Prostate gland (tissue), 2 donors: ENCODE measurements around the gene TEDC2. TPM values are rescaled to one million over a fixed set of nuclear protein-coding genes. Genes with fewer than 3 reads are reported as not detected.

Experiments
- DNase-seq: peaks from one replicate; pipeline ENCODE4 v3.0.0-alpha.2; 2019; ENCODE audit warnings: low spot score
- H3K27ac ChIP-seq, 2 donors: fragments of 200-600 bp; sonication (generic); 2 replicates each; pipeline ENCODE4 v1.5.1; 2017 to 2019
- H3K27me3 ChIP-seq: fragments of 200-600 bp; sonication (generic); replicated peaks from 2 replicates; pipeline ENCODE4 v1.5.1; 2019; ENCODE audit not compliant: insufficient read depth
- H3K36me3 ChIP-seq, 2 donors: fragments of 200-600 bp; sonication (generic); 1 replicate in 1 of 2; 2 replicates in 1 of 2; pipeline versions ENCODE4 v1.5.1 to v1.8.1; 2017 to 2019
- H3K4me1 ChIP-seq: fragments of 200-600 bp; sonication (generic); replicated peaks from 2 replicates; pipeline ENCODE4 v1.5.1; 2019
- H3K4me3 ChIP-seq, 2 donors: fragments of 200-600 bp; sonication (generic); 2 replicates each; pipeline ENCODE4 v1.5.1; 2017 to 2019
- H3K9me3 ChIP-seq: fragments of 200-600 bp; sonication (generic); 2 replicates; pipeline ENCODE4 v1.5.1; 2017
- POLR2A ChIP-seq: fragments of 450-650 bp; IDR thresholded peaks from one replicate; pipeline ENCODE4 v1.6.1; 2016; ENCODE audit warnings: antibody characterized with exemption, mild to moderate bottlenecking
- POLR2AphosphoS5 ChIP-seq: sonication (generic); formaldehyde crosslinking; IDR thresholded peaks from one replicate; pipeline ENCODE4 v1.6.1; 2017; ENCODE audit warnings: antibody characterized with exemption
- WGBS: methylation state at CpG from one replicate; pipeline ENCODE4 v1.1.5; 2018; 5-methylcytosine and 5-hydroxymethylcytosine counted together
- intact Hi-C: fragments of 100-400 bp; cut with DNase I; formaldehyde crosslinking; loops from one replicate; pipeline ENCODE4 v1.14.2; 2022
- total RNA-seq, 2 donors: library from RNA; depleted of rRNA; stranded (reverse); fragments of >200 nt; gene quantifications; one replicate each; pipeline ENCODE4 v1.1.0, GENCODE V29; 2016
- TF ChIP-seq, protein P1 (sequence below), 4 experiments: fragments of 200-600 bp in 2 of 4; fragments of 450-650 bp in 2 of 4; sonication (generic) in 2 of 4; IDR thresholded peaks; 1 replicate in 3 of 4; 2 replicates in 1 of 4; pipeline ENCODE4 v1.5.1; 2016 to 2019; ENCODE audit warnings: antibody characterized with exemption in 4 of 4, mild to moderate bottlenecking in 2 of 4, moderate library complexity in 2 of 4

The TEDC2 gene
- total RNA-seq, 2 donors from 2014 or later: 3.0 to 12.1 TPM

DNA sequence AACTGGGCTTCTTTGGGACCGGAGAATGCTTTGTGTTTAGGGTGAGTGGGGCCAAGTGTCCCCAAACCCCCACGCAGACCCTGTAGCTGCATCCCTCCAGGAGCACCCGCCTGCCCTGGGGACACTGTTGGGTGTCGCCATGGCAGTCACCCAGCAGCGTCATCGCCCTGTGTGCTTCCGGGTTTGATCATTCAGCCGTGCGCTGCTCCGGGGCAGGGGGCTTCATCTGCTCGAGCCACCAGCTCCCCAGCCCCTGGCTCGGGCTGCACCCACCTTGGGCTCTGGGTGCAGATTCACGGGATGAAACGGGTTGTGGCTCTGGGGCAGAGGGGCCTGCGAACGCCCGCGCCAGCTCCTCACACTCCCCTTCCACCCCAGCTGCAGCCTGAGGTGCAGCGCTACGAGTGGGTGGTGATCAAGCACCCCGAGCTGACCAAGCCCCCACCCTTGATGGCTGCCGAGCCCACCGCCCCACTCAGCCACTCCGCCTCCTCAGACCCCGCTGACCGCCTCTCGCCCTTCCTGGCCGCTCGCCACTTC is 40.1 kb downstream of the TEDC2 start:
- Histone ChIP-seq H3K27me3 (no peaks in the 10 kb centered on the region), H3K27ac (peak overlapping the region in 1 of 2 donors; percentile 68), H3K36me3 (no peaks in the 10 kb centered on the region), H3K4me1 (peaks cover 13% of the 10 kb centered on the region), H3K9me3 (no peaks in the 10 kb centered on the region), H3K4me3 (no peak overlapping the region)
- TF ChIP-seq, protein P1, sequence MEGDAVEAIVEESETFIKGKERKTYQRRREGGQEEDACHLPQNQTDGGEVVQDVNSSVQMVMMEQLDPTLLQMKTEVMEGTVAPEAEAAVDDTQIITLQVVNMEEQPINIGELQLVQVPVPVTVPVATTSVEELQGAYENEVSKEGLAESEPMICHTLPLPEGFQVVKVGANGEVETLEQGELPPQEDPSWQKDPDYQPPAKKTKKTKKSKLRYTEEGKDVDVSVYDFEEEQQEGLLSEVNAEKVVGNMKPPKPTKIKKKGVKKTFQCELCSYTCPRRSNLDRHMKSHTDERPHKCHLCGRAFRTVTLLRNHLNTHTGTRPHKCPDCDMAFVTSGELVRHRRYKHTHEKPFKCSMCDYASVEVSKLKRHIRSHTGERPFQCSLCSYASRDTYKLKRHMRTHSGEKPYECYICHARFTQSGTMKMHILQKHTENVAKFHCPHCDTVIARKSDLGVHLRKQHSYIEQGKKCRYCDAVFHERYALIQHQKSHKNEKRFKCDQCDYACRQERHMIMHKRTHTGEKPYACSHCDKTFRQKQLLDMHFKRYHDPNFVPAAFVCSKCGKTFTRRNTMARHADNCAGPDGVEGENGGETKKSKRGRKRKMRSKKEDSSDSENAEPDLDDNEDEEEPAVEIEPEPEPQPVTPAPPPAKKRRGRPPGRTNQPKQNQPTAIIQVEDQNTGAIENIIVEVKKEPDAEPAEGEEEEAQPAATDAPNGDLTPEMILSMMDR (IDR thresholded peaks at IDR 0.05): no peak
- no peak for TF ChIP-seq POLR2AphosphoS5
- no peak for TF ChIP-seq POLR2A
- intact Hi-C loops: loop anchor here (2.0 to 5.0 kb wide), 3 partner anchors 73 to 233 kb away; partner anchors contain the start of genes ABCA3, CCNF and RNPS1
- WGBS: 78% methylated on average over 24 of the region's 29 CpGs
- no peak for DNase-seq

GRCh38 chr16:2500430-2500917 is 40.6 kb downstream of the TEDC2 start:
- Histone ChIP-seq H3K9me3 (no peaks in the 10 kb centered on the region), H3K4me3 (no peak overlapping the region), H3K27me3 (no peaks in the 10 kb centered on the region), H3K27ac (no peak overlapping the region), H3K4me1 (peaks cover 13% of the 10 kb centered on the region), H3K36me3 (no peaks in the 10 kb centered on the region)
- 80% methylated on average over 19 of the region's 20 CpGs for WGBS
- TF ChIP-seq POLR2A (no peak), POLR2AphosphoS5 (no peak)
- TF ChIP-seq, protein P1 (IDR thresholded peaks at IDR 0.05): no peak
- DNase-seq: no peak
- intact Hi-C loops: loop anchor here (2.0 to 5.0 kb wide), 2 partner anchors 160 to 233 kb away; partner anchors contain the start of genes ABCA3 and RNPS1

DNA sequence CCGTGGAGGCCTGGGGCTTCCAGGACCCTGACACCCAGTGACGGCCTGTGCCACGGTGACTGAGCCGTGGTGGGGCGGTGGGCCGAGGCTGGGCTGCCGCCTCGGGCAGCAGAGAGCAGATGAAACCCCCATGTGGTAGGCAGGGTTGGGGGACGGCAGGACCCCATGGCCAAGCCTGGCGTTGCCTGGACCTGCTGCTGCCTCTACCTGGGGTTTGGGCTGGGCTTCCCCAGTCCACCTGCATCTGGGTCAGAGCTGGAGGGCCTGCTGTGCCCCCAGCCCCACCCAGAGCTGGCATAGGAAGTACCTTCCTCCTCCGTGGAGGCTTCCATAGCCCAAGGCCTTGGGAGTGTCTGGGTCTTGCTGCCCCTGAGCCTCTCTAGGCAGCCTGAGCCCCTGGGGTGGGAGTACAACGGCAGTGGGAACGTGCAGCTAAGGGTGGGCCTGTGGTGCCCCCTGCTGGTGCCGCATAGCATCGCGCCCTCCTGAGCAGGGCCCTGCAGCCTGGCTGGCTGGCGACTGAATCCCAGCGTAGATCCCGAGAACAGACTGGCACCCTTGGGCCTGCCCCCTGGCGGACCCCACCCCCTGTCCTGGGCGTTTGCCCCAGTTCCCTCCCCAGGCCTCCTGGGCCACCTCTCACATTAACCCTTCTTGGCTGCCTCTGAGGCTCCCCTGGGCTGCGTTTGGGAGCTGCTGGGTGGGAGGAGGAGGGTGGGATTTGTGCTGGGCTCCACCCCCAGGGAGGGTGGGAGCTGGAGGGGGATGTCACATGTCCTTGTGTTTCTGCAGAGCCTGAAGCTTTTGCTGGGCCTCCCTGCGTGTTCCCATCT is 41.2 kb downstream of the TEDC2 start:
- DNase-seq: peak; percentile 75
- H3K4me1 ChIP-seq: peaks cover 13% of the 10 kb centered on the region
- TF ChIP-seq, protein P1 (IDR thresholded peaks at IDR 0.05): peak; percentile 94 to 98 (median 98)
- no peak for TF ChIP-seq POLR2A
- TF ChIP-seq POLR2AphosphoS5: peak; percentile 57
- H3K27ac ChIP-seq: peak overlapping the region; percentile 7 to 11
- WGBS: 33% methylated on average over 23 of the region's 23 CpGs
- no peaks in the 10 kb centered on the region for H3K36me3 ChIP-seq
- H3K4me3 ChIP-seq: no peak overlapping the region
- intact Hi-C loops: loop anchor here (2.0 to 5.0 kb wide), 2 partner anchors 160 to 234 kb away; partner anchors contain the start of genes ABCA3 and RNPS1
- no peaks in the 10 kb centered on the region for H3K27me3 ChIP-seq
- H3K9me3 ChIP-seq: no peaks in the 10 kb centered on the region

- Histone ChIP-seq H3K27me3 (no peaks in the 10 kb centered on the region), H3K9me3 (no peaks in the 10 kb centered on the region), H3K36me3 (no peaks in the 10 kb centered on the region), H3K27ac (no peak overlapping the region), H3K4me1 (peaks cover 13% of the 10 kb centered on the region), H3K4me3 (no peak overlapping the region)
- DNase-seq: no peak
- TF ChIP-seq, protein P1 (IDR thresholded peaks at IDR 0.05): no peak
- TF ChIP-seq POLR2A (no peak), POLR2AphosphoS5 (no peak)
- 75% methylated on average over 17 of the region's 18 CpGs for WGBS
- intact Hi-C loops: loop anchor here (2.0 to 5.0 kb wide), 2 partner anchors 161 to 235 kb away; partner anchors contain the start of genes ABCA3 and RNPS1
These were observed 42.3 kb downstream of the TEDC2 start for GRCh38 chr16:2501946-2502895.
